NCI-H1417 (cell line): Measurements from ENCODE around the gene BRICD5.

Source experiments
- DNase-seq, 3 experiments: peaks; one replicate each; lab custom pipeline; 2025; lab: John Stamatoyannopoulos, UW

BRICD5 gene

GRCh38 chr16:2199095-2199494 is 11.6 kb downstream of the BRICD5 start:
- DNase-seq: no peak

- no peak for DNase-seq
These were observed 12.4 kb downstream of the BRICD5 start for GRCh38 chr16:2198283-2198682.

GRCh38 chr16:2197765-2198164 is 12.9 kb downstream of the BRICD5 start:
- no peak for DNase-seq

- no peak for DNase-seq
These were observed 13.6 kb downstream of the BRICD5 start for GRCh38 chr16:2196981-2197511.

GRCh38 chr16:2196162-2196980 is 14.3 kb downstream of the BRICD5 start, which contains the start of gene CASKIN1:
TSS of gene CASKIN1 (minus strand) at chr16:2196605. CDS start at chr16:2196432, 173 bp downstream.
- peak; percentile 31 to 52 (median 45) for DNase-seq

- DNase-seq: peak in 1 of 3 experiments; percentile 37
These were observed 15.1 kb downstream of the BRICD5 start for GRCh38 chr16:2195322-2196161.

- DNase-seq: peak; percentile 64 to 82 (median 74)
These were observed 15.8 kb downstream of the BRICD5 start for GRCh38 chr16:2194852-2195321.

- DNase-seq: peak in 2 of 3 experiments; percentile 37 to 73
These were observed 16.4 kb downstream of the BRICD5 start for GRCh38 chr16:2194166-2194834.

- no peak for DNase-seq
These were observed 19.3 kb downstream of the BRICD5 start for GRCh38 chr16:2191446-2191706.

GRCh38 chr16:2190659-2191445 is 19.8 kb downstream of the BRICD5 start:
- DNase-seq: no peak

- DNase-seq: no peak
These were observed 20.5 kb downstream of the BRICD5 start for GRCh38 chr16:2190002-2190658.

GRCh38 chr16:2189252-2189893 is 21.3 kb downstream of the BRICD5 start:
- DNase-seq: no peak

GRCh38 chr16:2188395-2188794 is 22.3 kb downstream of the BRICD5 start:
- DNase-seq: no peak

GRCh38 chr16:2187212-2187611 is 23.5 kb downstream of the BRICD5 start:
- no peak for DNase-seq

- no peak for DNase-seq
These were observed 24.2 kb downstream of the BRICD5 start for GRCh38 chr16:2186505-2186904.

GRCh38 chr16:2186064-2186463 is 24.6 kb downstream of the BRICD5 start:
- no peak for DNase-seq

GRCh38 chr16:2184962-2185361 is 25.7 kb downstream of the BRICD5 start:
- DNase-seq: no peak

- no peak for DNase-seq
These were observed 26.3 kb downstream of the BRICD5 start for GRCh38 chr16:2184346-2184745.

- no peak for DNase-seq
These were observed 27.0 kb downstream of the BRICD5 start for GRCh38 chr16:2183671-2184070.

- DNase-seq: no peak
These were observed 28.7 kb downstream of the BRICD5 start for GRCh38 chr16:2181952-2182351.
